K562 (cell line): ENCODE measurements around the gene HACL1. TPM values are rescaled to one million over a fixed set of nuclear protein-coding genes. Genes with fewer than 3 reads are reported as not detected.

ENCODE experiments used
- BCL6 ChIP-seq: fragments of 250-450 bp; sonication (Bioruptor Pico); IDR thresholded peaks from 2 replicates; pipeline ENCODE4 v1.4.0; 2020
- CBFA2T2 ChIP-seq: fragments of 450-650 bp; conservative IDR thresholded peaks from 2 replicates; pipeline ENCODE4 v1.6.1; 2017; ENCODE audit warnings: mild to moderate bottlenecking
- CEBPG ChIP-seq, 3 experiments: fragments of 200-800 bp in 1 of 3; sonication (Bioruptor generic) in 1 of 3; sonication (generic) in 1 of 3; formaldehyde crosslinking in 1 of 3; IDR thresholded peaks in 2 of 3; conservative IDR thresholded peaks in 1 of 3; 2 replicates each; pipeline versions ENCODE4 v1.6.1 to v1.8.0; 2016 to 2022; ENCODE audit warnings: missing compliant biosample characterization in 2 of 3, missing genetic modification characterization in 2 of 3, mild to moderate bottlenecking in 1 of 3, missing genetic modification reagents in 1 of 3
- FOXJ3 ChIP-seq: sonication (generic); formaldehyde crosslinking; IDR thresholded peaks from 2 replicates; pipeline ENCODE4 v1.4.0; 2020; ENCODE audit warnings: mild to moderate bottlenecking, missing genetic modification reagents
- HDGF ChIP-seq: fragments of 450-650 bp; IDR thresholded peaks from 2 replicates; pipeline ENCODE4 v1.6.1; 2016
- HIVEP1 ChIP-seq: fragments of 250-450 bp; sonication (Bioruptor Pico); IDR thresholded peaks from 2 replicates; pipeline ENCODE4 v1.4.0; 2020; ENCODE audit warnings: mild to moderate bottlenecking
- KLF13 ChIP-seq: fragments of 450-650 bp; IDR thresholded peaks from 2 replicates; pipeline ENCODE4 v1.6.1; 2016; ENCODE audit warnings: missing genetic modification characterization, low read depth, mild to moderate bottlenecking, missing compliant biosample characterization, moderate library complexity, borderline replicate concordance
- MYNN ChIP-seq, 2 experiments: sonication (generic); formaldehyde crosslinking in 1 of 2; IDR thresholded peaks; 2 replicates each; pipeline versions ENCODE4 v1.5.0 to v1.6.1; 2016 to 2020; ENCODE audit warnings: antibody characterized with exemption in 1 of 2, missing genetic modification reagents in 1 of 2
- NUFIP1 ChIP-seq: fragments of 450-650 bp; IDR thresholded peaks from 2 replicates; pipeline ENCODE4 v1.6.1; 2018; ENCODE audit not compliant: partially characterized antibody
- TAF9B ChIP-seq: fragments of 450-650 bp; IDR thresholded peaks from 2 replicates; pipeline ENCODE4 v1.6.1; 2018; ENCODE audit warnings: mild to moderate bottlenecking; ENCODE audit not compliant: partially characterized antibody
- ZC3H8 ChIP-seq: fragments of 450-650 bp; IDR thresholded peaks from 2 replicates; pipeline ENCODE4 v1.6.1; 2017
- ZFP36 ChIP-seq: fragments of 150-350 bp; IDR thresholded peaks from 2 replicates; pipeline ENCODE4 v1.6.1; 2018; ENCODE audit warnings: low read length, low read depth; ENCODE audit not compliant: partially characterized antibody
- ZNF134 ChIP-seq: fragments of 250-450 bp; sonication (Bioruptor Pico); conservative IDR thresholded peaks from 2 replicates; pipeline ENCODE4 v1.4.0; 2020
- ZNF232 ChIP-seq: sonication (generic); formaldehyde crosslinking; IDR thresholded peaks from 2 replicates; pipeline ENCODE4 v1.8.0; 2022; ENCODE audit warnings: mild to moderate bottlenecking, missing genetic modification reagents
- ZNF407 ChIP-seq: fragments of 450-650 bp; IDR thresholded peaks from 2 replicates; pipeline ENCODE4 v1.6.1; 2016; ENCODE audit warnings: low read depth
- ZNF586 ChIP-seq: fragments of 450-650 bp; formaldehyde crosslinking; conservative IDR thresholded peaks from 2 replicates; pipeline ENCODE4 v1.4.0; 2020; ENCODE audit warnings: mild to moderate bottlenecking, moderate library complexity
- ZNF639 ChIP-seq, 2 experiments: fragments of 200-800 bp in 1 of 2; sonication (Bioruptor generic) in 1 of 2; sonication (generic) in 1 of 2; formaldehyde crosslinking in 1 of 2; IDR thresholded peaks in 1 of 2; conservative IDR thresholded peaks in 1 of 2; 2 replicates each; pipeline versions ENCODE4 v1.5.0 to v1.6.1; 2016 to 2020; ENCODE audit warnings: missing compliant biosample characterization in 1 of 2, missing genetic modification characterization in 1 of 2, missing genetic modification reagents in 1 of 2
- polyA plus RNA-seq, 8 experiments: library from polyadenylated mRNA; depleted of rRNA in 4 of 8; stranded (reverse) in 5 of 8; unstranded in 3 of 8; fragments of >200 nt; fragmentation: Nextera tagmentation in 2 of 8; fragmentation: Illumina TruSeq in 1 of 8; extraction: Ambion mirVana in 2 of 8; extraction: Trizol in 1 of 8; gene quantifications; 2 replicates each; pipeline versions ENCODE4 v1.2.1 to v1.2.3, GENCODE V29; 2011 to 2014; ENCODE audit warnings: inconsistent platforms in 1 of 8, missing spikeins in 1 of 8
- total RNA-seq, 7 experiments: library from RNA; depleted of rRNA in 6 of 7; stranded (reverse); fragments of >200 nt in 6 of 7; fragmentation: Illumina TruSeq in 2 of 7; extraction: Trizol in 2 of 7; gene quantifications; 2 replicates each; pipeline versions ENCODE4 v1.2.1 to v1.2.3, GENCODE V29; 2011 to 2021; ENCODE audit warnings: low replicate concordance in 1 of 7

The HACL1 gene
- total and polyA plus RNA-seq, 9 of the 15 experiments (the other 6 are each of a cell fraction or from before 2014, with no cell fraction given): 18.9 to 61.5 (median 30.5) TPM

GRCh38 chr3:15601399-15602145 is at the start of gene HACL1, which contains the start of gene BTD (continued):
- TF ChIP-seq ZFP36: peak; percentile 14
- TF ChIP-seq MYNN (IDR thresholded peaks at IDR 0.05): no peak
- TF ChIP-seq MYNN (CRISPR knock-in tag; IDR thresholded peaks at IDR 0.05): no peak
- TF ChIP-seq CBFA2T2: no peak
- TF ChIP-seq HIVEP1 (CRISPR knock-in tag): 0 out of 2 replicates have a peak, but pooled peaks have one; percentile 21
- TF ChIP-seq FOXJ3 (CRISPR knock-in tag): no peak
- TF ChIP-seq ZNF232: no peak
- TF ChIP-seq ZC3H8: no peak
- 0 out of 2 replicates have a peak, but pooled peaks have one; percentile 30 for TF ChIP-seq CEBPG (CRISPR knock-in tag; IDR thresholded peaks at IDR 0.05)
- TF ChIP-seq CEBPG (tag; conservative IDR thresholded peaks at IDR 0.05 in 1 of 2, IDR thresholded peaks at IDR 0.05 in 1 of 2): no peak
- TF ChIP-seq BCL6 (CRISPR knock-in tag): no peak
- no peak; the same call in 1 of the 2 replicates for TF ChIP-seq ZNF407
- no peak for TF ChIP-seq NUFIP1
- no peak for TF ChIP-seq ZNF586 (CRISPR knock-in tag)
- TF ChIP-seq ZNF639 (CRISPR knock-in tag; conservative IDR thresholded peaks at IDR 0.05 in 1 of 2, IDR thresholded peaks at IDR 0.05 in 1 of 2): peak in 1 of 2 experiments; percentile 63; a peak in 1 of 4 replicates
- TF ChIP-seq ZNF134 (CRISPR knock-in tag): no peak
- peak; percentile 96 for TF ChIP-seq KLF13
- TF ChIP-seq TAF9B: no peak
- no peak; the same call in 1 of the 2 replicates for TF ChIP-seq HDGF
